DMS79 treated with DMSO at 0.1 percent for 48 hours (cell line): ENCODE data around the gene CTNNA3.

ENCODE experiments used
- DNase-seq: peaks from one replicate; lab custom pipeline; 2025; lab: John Stamatoyannopoulos, UW

The CTNNA3 gene

DNA sequence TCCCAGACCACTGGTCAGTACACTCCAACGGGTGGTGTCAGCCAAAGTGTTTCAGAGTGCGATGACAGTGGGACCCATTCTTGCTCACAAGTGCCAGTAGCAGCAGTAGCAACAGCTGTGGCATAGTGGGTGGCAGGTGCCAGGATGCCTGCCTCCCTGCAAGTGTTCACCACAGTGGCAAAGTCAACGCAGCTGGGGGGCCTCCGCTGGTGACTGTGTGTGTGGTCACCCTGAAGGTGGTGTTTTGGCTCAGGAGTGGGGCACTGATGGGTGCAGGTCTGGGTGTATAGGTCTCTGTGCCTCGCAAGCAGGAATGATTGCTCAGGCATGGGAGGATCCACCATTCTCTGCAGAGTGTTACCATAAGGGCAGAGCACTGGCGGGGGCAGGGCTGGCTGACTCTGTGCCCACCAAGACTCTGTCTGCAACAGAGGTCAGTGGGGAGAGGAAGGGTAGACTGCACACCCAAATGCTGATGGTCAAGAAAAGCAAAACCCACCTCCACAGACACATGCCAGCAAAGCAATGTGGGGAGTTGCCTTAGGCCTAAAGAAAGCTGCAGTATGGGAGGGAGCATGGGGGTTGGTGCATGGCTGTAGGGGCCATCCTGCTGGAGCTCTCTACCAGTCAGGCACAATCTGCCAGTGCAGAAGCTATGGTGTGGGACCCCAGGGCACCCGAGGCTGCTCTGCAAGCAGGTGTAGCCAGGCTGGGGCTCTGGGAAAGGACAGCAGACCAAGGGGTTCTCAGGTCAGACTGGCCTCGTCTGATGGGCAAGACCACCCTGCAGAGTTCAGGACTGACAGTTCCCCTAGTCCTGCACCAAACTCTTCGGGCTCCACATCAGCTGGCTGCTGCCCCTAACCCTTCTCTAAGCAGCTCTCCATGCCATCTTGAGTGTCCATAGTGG, 368.1 kb downstream of the CTNNA3 start:
- no peak for DNase-seq

- DNase-seq, result no peak
Observed at GRCh38 chr10:67319976-67320375, 376.0 kb downstream of the CTNNA3 start.

DNA sequence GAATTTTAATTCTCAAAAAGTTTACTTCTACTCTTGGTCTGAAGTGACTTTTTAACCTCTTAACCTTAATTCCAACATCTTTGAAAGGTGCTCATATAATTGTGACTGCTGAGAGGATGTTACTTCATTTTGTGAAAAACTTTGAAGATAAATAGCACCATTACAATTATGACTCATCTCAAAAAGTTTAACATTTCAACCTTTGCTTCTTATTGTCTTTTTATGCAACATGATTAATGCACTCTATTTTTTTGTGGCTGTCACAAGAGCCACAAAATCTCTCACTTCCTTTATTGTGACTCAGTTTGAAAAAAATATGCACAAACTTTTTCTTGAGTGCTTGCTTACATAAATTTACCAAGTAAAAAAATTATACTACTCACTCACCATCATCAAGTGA, 387.1 kb downstream of the CTNNA3 start:
- no peak for DNase-seq

- no peak for DNase-seq
Observed at GRCh38 chr10:67306588-67307205, 389.3 kb downstream of the CTNNA3 start.

- no peak for DNase-seq
Observed at GRCh38 chr10:67302701-67303100, 393.3 kb downstream of the CTNNA3 start.

- DNase-seq, result no peak
Observed at GRCh38 chr10:67299761-67300160, 396.2 kb downstream of the CTNNA3 start.

DNA sequence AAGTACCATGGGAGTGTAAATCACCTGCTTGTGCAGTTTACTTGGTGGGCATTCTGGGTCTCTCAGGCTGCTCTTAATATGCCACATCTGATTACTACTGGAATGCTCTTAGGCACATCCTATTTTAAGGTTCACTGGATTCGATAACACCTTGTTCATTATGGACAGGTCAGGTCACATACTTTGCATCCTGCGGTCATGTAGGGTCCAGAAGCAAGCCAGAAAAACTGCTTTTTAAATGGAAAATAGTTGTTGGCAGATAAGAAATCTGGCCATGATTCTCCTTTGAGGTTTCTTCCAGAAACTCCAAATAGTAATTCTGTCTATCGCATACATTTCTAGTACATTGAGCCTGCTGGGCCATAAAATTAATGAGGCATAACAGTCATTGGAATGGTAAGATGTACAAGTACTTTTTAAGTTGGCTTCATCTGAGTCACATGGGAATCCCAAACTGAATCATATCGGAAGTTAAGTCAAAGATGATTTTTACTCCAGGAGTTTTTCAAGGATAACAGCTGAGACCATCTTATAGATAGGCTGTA, 398.3 kb downstream of the CTNNA3 start:
- no peak for DNase-seq

DNA sequence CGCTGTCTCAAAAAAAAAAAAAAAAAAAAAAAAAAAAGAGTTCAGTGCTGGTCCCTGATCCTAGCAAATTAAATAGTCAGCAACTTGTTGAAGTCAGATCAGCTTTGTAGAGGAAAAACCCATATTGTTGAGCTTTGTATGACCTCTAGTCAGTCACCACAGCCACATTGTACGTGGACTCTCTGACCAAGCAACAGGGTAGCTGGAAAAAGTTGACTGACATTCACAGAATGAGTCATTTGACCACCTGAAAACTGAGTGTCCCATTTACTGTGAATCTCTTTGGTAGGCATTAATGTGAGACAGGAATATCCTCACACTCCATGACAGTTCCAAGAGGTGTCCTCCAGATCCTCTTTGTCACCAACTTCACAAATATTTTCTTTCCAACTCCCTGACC, 399.1 kb downstream of the CTNNA3 start:
- no peak for DNase-seq

DNA sequence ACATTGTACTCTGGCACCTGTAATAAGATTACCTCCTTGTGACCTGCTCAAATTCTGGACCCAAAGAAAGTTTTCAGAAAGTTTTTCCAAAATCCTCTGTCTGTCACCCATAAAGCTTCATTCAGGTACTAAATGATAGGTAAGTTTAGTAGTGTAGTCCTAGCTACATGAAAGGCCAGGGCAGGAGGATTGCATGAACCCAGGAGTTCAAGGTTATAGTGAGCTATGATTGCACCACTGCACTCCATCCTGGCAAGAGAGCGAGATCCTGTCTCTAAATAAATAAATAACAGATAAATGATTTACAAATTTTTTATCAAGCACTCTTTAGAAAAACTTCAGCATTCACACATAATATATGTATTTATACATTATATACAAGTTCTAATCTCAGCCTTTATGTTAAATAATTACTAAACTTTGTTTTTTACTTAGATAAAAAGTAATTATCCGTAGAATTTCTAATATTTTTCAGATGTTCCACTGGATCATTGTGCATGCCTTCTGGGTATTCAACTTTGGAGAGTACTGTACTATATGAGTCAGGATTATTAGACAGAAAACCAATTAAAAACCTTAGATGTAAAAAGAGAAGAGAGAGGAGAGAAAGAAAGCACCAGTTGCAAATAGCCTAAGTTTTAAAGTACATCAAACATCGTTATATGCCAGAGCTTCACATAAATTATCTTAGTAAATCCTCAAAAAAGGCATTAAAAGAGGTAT, 407.1 kb downstream of the CTNNA3 start:
- DNase-seq, result no peak

GRCh38 chr10:67284589-67284988, 411.4 kb downstream of the CTNNA3 start:
- no peak for DNase-seq

DNA sequence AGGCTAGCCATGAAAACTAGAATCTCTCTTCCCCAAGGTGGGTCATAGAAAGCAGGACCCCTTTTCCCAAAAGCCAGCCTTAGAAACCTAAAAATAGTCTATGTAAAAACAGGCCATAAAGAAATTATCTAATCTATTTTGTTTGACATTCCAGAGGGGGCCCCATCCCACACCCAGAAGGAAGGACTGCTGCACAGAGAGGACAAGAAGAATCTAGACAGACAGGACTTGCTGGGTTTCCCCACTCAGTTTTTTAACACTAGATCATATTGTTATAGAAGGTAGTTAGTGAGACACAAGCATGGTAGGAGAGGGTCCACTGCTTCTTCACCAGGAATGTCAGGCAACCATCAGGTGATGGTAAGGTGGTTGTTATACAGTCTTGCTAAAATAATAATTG, 413.1 kb downstream of the CTNNA3 start:
- no peak for DNase-seq

DNA sequence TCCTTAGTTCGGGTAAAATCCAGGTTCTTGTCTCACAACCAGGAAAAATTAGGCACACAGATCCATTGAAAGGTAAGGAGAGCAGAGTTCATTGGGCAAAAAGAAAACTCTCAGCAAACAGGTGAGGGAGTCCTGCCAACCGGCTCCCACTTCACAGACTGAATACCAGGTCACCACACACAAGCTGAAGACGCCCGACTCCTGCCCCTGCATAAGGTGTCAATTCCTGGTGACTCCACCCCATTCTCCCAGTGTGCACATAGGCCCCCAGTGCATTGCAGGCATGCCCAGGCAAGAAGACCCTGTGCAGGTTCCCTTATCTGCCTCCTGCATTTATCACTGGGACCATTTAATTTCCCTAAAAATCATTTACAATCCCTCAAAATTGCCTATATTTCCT, 415.6 kb downstream of the CTNNA3 start:
- no peak for DNase-seq

DNA sequence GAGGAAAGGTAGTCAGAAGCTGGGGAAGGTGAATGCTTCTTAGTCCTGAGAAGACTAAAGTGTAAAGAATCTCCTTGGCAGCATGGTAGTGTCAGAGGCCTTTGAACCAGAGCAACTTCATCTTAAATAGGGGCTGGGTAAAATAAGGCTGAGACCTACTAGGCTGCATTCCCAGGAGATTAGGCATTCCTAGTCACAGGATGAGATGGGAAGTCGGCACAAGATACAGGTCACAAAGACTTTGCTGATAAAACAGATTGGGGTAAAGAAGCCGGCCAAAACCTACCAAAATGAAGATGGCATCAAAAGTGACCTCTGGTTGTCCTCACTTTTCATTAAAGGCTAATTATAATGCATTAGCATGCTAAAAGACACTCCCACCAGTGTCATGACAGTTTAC, 418.6 kb downstream of the CTNNA3 start:
- DNase-seq, result no peak

DNA sequence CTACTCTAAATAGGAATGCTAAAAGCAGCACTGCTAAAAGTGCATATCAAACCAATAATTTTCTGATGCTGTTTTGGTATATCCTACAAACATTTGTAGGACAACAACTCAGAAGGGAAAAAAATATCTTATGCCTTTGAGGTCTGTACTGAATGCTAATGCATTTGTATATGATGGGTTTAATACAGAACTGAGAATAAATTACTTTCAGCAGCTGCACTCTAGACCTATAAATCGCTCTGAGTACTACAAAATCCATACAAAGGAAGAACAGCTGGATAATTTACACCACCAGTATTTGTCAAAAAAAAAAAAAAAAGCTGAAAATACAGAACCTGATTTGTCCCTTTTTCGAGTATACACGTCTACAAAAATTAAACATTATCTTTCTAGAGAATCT, 426.2 kb downstream of the CTNNA3 start:
- DNase-seq, result no peak

DNA sequence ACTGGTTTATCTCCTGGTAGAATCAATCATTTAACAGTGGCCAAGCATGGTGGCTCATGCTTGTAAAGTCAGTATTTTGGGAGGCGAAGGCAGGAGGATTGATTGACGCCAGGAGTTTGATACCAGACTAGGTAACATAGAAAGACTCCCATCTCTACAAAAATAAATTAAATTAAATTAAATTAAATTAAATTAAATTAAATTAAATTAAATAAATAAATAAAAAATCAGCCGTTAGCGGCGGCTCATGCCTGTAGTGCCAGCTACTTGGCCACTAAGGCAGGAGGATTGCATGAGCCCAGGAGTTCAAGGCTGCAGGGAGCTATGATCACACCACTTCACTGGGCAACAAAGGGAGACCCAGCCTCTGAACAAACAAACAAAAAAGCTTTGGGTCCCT, 427.8 kb downstream of the CTNNA3 start:
- DNase-seq, result no peak

DNA sequence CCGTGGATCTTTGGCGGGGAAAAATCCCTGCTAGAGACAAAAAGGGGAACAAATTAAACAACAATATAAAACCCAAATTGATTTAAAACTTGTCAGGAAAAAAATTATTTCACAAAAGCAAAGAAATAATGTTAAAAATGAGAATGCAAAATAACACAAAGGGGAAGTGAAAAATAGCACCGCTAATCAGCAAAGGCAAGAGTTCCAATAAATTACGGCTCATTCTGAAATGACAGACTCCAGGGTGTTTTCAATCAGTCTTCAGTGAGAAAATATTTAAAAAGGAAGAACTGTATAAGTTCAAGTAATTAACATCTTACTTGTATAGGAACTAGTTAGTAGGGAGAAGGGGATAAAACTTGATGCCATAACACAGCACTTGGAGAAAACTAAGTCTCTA, 433.3 kb downstream of the CTNNA3 start:
- no peak for DNase-seq

GRCh38 chr10:67261300-67261797, 434.6 kb downstream of the CTNNA3 start:
- DNase-seq, result no peak

DNA sequence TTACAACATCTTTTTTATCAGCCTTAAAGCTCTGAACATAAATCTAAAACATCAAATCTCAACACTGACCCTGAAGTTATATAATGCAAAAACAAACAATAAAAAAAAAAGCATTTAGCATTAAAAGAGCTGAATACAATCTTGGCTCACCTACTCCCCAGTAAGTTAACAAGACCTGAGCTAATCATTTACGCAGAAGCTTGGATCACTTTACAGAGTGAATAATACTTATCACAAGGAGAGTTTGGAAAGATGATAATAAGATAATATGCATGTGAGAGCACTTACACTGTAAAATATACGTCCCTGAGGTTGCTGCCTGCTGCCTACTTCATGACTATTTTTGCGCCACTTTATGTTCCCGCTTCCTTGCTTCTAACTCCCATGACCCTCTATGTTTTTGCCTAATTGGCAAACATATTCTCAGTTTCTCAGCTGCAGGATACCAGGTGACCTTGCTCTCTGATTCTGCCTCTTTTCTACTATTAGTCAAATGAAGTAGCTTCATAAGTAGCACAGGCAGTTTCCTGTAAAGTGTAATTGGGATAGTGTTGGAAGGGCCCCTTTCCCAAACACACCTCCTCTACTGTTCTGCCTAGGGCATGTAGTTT, 436.6 kb downstream of the CTNNA3 start:
- DNase-seq, result no peak

- DNase-seq, result no peak
Observed at GRCh38 chr10:67257427-67258144, 438.4 kb downstream of the CTNNA3 start.

DNA sequence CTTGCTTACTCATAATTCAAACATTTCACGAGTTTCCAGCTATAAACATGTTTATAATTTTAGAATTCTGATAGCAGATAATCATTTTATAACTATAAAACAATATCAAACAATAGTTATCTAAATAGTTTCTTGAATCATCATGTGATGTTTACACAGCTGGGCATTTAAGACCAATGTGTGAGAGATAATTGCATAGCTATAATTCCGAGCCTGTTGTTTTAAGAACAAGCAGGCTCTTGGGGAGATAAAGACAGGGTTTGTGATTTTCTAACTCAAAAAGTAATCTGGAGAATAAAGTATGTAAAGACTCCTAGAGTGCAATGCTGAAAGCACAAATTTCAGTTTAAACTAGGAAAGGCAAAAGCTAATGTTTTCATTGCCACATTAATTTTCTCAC, 439.0 kb downstream of the CTNNA3 start:
- DNase-seq, result no peak

DNA sequence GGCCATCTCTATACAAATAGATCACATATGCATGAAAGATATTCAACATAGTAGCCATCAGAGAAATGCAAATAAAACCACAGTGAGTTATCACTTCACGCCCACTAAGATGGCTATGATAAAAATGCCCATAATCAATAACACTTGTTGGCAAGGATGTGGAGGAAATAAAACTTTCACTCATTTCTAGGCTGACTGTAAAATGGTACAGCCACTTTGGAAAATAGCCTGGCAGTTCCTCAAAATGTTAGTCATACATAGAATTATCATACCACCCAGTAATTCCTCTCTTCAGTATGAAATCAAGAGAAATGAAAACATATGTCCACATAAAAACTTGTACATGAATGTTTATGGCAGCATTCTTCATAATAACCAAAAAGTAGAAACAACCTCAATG, 445.3 kb downstream of the CTNNA3 start:
- no peak for DNase-seq
